Measurements from ENCODE around the gene MRPL51. TPM values are rescaled to one million over a fixed set of nuclear protein-coding genes. Genes with fewer than 3 reads are reported as not detected.

MRPL51 gene
- total RNA-seq, 1 experiment from 2014 or later = 265 TPM

DNA sequence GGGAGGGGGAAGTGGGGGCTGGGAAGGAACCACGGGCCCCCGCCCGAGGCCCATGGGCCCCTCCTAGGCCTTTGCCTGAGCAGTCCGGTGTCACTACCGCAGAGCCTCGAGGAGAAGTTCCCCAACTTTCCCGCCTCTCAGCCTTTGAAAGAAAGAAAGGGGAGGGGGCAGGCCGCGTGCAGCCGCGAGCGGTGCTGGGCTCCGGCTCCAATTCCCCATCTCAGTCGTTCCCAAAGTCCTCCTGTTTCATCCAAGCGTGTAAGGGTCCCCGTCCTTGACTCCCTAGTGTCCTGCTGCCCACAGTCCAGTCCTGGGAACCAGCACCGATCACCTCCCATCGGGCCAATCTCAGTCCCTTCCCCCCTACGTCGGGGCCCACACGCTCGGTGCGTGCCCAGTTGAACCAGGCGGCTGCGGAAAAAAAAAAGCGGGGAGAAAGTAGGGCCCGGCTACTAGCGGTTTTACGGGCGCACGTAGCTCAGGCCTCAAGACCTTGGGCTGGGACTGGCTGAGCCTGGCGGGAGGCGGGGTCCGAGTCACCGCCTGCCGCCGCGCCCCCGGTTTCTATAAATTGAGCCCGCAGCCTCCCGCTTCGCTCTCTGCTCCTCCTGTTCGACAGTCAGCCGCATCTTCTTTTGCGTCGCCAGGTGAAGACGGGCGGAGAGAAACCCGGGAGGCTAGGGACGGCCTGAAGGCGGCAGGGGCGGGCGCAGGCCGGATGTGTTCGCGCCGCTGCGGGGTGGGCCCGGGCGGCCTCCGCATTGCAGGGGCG is 41.0 kb upstream of the MRPL51 start, which contains the start of gene GAPDH (continued):
- TF ChIP-seq TCF7L2 (IDR thresholded peaks at IDR 0.05; ENCODE audit: borderline replicate concordance, extremely low read depth, insufficient read depth, insufficient read length) = peak; percentile 53
- TF ChIP-seq SIN3A (IDR thresholded peaks at IDR 0.05; ENCODE audit: low read depth) = no peak
- no peak for TF ChIP-seq EZH2phosphoT487 (IDR thresholded peaks at IDR 0.05; ENCODE audit: borderline replicate concordance)
- TF ChIP-seq SRF (IDR thresholded peaks at IDR 0.05; ENCODE audit: low read depth) = no peak
- TF ChIP-seq SP1 (IDR thresholded peaks at IDR 0.05; ENCODE audit: low read depth) = no peak

DNA sequence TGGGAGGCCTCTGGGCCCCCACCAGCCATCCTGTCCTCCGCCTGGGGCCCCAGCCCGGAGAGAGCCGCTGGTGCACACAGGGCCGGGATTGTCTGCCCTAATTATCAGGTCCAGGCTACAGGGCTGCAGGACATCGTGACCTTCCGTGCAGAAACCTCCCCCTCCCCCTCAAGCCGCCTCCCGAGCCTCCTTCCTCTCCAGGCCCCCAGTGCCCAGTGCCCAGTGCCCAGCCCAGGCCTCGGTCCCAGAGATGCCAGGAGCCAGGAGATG is 40.5 kb upstream of the MRPL51 start:
- Histone ChIP-seq H3K79me2 (ENCODE audit: insufficient read depth, low read length) (peaks cover 54% of the 10 kb centered on the region), H3K27ac (ENCODE audit: low read depth, low read length) (peak overlapping the region; percentile 99), H3K9me2 (ENCODE audit: insufficient read depth) (no peaks in the 10 kb centered on the region), H3K9me3 (ENCODE audit: control insufficient read depth in 1 of 2, insufficient read depth in 1 of 2, low read depth in 1 of 2, low read length in 2 of 2) (no peaks in the 10 kb centered on the region), H4K20me1 (ENCODE audit: insufficient read depth) (peaks cover 18% of the 10 kb centered on the region; the same call in 1 of the 2 replicates), H3K4me3 (replicated peaks in 1 of 2; ENCODE audit: low read depth in 1 of 2, low read length in 2 of 2) (peak overlapping the region; percentile 96 to 98), H3K4me1 (ENCODE audit: control insufficient read depth in 1 of 2, insufficient read depth in 2 of 2, low read length in 2 of 2) (peaks cover 15 to 64% of the 10 kb centered on the region in 2 experiments), H3K4me2 (ENCODE audit: low read length) (peak overlapping the region; percentile 97), H3K36me3 (ENCODE audit: control insufficient read depth in 1 of 2, insufficient read depth in 2 of 2, low read length in 2 of 2) (peaks cover 31 to 69% of the 10 kb centered on the region in 2 experiments), H2AFZ (ENCODE audit: low read depth, low read length, poor library complexity, severe bottlenecking) (no peak overlapping the region), H3K27me3 (ENCODE audit: insufficient read depth, low read length) (no peaks in the 10 kb centered on the region), H3K9ac (ENCODE audit: low read length) (peak overlapping the region; percentile 98)
- TF ChIP-seq, protein P1, sequence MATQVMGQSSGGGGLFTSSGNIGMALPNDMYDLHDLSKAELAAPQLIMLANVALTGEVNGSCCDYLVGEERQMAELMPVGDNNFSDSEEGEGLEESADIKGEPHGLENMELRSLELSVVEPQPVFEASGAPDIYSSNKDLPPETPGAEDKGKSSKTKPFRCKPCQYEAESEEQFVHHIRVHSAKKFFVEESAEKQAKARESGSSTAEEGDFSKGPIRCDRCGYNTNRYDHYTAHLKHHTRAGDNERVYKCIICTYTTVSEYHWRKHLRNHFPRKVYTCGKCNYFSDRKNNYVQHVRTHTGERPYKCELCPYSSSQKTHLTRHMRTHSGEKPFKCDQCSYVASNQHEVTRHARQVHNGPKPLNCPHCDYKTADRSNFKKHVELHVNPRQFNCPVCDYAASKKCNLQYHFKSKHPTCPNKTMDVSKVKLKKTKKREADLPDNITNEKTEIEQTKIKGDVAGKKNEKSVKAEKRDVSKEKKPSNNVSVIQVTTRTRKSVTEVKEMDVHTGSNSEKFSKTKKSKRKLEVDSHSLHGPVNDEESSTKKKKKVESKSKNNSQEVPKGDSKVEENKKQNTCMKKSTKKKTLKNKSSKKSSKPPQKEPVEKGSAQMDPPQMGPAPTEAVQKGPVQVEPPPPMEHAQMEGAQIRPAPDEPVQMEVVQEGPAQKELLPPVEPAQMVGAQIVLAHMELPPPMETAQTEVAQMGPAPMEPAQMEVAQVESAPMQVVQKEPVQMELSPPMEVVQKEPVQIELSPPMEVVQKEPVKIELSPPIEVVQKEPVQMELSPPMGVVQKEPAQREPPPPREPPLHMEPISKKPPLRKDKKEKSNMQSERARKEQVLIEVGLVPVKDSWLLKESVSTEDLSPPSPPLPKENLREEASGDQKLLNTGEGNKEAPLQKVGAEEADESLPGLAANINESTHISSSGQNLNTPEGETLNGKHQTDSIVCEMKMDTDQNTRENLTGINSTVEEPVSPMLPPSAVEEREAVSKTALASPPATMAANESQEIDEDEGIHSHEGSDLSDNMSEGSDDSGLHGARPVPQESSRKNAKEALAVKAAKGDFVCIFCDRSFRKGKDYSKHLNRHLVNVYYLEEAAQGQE (IDR thresholded peaks at IDR 0.05; ENCODE audit: low read depth) = no peak
- peak; percentile 46; the same call in 1 of the 2 replicates for TF ChIP-seq ZFX (IDR thresholded peaks at IDR 0.05)
- no peak for TF ChIP-seq CEBPB (IDR thresholded peaks at IDR 0.05; ENCODE audit: low read depth)
- no peak for TF ChIP-seq YY1 (IDR thresholded peaks at IDR 0.05; ENCODE audit: extremely low read depth, insufficient replicate concordance, low read depth, low read length)
- TF ChIP-seq FOSL1 (IDR thresholded peaks at IDR 0.05; ENCODE audit: low read depth) = no peak
- TF ChIP-seq, protein P2, sequence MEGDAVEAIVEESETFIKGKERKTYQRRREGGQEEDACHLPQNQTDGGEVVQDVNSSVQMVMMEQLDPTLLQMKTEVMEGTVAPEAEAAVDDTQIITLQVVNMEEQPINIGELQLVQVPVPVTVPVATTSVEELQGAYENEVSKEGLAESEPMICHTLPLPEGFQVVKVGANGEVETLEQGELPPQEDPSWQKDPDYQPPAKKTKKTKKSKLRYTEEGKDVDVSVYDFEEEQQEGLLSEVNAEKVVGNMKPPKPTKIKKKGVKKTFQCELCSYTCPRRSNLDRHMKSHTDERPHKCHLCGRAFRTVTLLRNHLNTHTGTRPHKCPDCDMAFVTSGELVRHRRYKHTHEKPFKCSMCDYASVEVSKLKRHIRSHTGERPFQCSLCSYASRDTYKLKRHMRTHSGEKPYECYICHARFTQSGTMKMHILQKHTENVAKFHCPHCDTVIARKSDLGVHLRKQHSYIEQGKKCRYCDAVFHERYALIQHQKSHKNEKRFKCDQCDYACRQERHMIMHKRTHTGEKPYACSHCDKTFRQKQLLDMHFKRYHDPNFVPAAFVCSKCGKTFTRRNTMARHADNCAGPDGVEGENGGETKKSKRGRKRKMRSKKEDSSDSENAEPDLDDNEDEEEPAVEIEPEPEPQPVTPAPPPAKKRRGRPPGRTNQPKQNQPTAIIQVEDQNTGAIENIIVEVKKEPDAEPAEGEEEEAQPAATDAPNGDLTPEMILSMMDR (IDR thresholded peaks at IDR 0.05 in 2 of 3, conservative IDR thresholded peaks at IDR 0.05 in 1 of 3; ENCODE audit: borderline replicate concordance in 1 of 3, insufficient read depth in 1 of 3, low read depth in 2 of 3, low read length in 2 of 3) = no peak
- ATAC-seq = peak; percentile 21
- DNase-seq (ENCODE audit: low read depth, low spot score) = no peak
- TSS peak; percentile 67 for BruUV-seq (replicated peaks)
- ChIA-PET POLR2A (interaction anchor here (0.5 to 7.0 kb wide), 43 partner anchors 10 to 449 kb away, joined by 3 to 84 read pairs (median 4); partner anchors contain the start of genes CDCA3, MRPL51, NOP2 and TNFRSF1A), RAD21 (ENCODE audit: low non-redundant PET in 1 of 2, low total read pairs in 2 of 2, uncharacterized antibody in 2 of 2, unreplicated experiment in 2 of 2) (no interaction called here), CTCF (no interaction called here)
- intact Hi-C loops (cut with micrococcal nuclease) = loop anchor here (2.0 to 10.0 kb wide), 2 partner anchors 39 to 199 kb away; partner anchors contain the start of gene NCAPD2

Data from HCT116 (cell line).